HepG2 (cell line): ENCODE data around the gene SERPINA6. TPM values are rescaled to one million over a fixed set of nuclear protein-coding genes. Genes with fewer than 3 reads are reported as not detected.

Experiments
- ATAC-seq: fragments of 200-7000 bp; cut with Tn5 transposase; 3 replicates; pipeline ENCODE4 v1.9.1; 2020; ENCODE audit warnings: mild to moderate bottlenecking, moderate library complexity
- BruUV-seq: library from RNA; stranded (reverse); fragments of 400-500 nt; replicated peaks from 2 replicates; lab custom pipeline; 2021; lab: Mats Ljungman, UMichigan
- CTCF ChIA-PET: fragments of 300-600 bp; formaldehyde crosslinking; extraction: SDS; loops from one replicate; lab custom pipeline; 2021; ENCODE audit warnings: low total read pairs, inconsistent platforms, low intra/inter-chr PET ratio; lab: Yijun Ruan, JAX
- POLR2A ChIA-PET: fragments of 350-600 bp; sonication (Branson Sonifier 250); formaldehyde crosslinking; loops from one replicate; lab custom pipeline; 2020; ENCODE audit warnings: antibody characterized with exemption, inconsistent platforms; lab: Yijun Ruan, JAX
- DNase-seq: peaks from one replicate; pipeline ENCODE4 v3.0.0-alpha.2; 2015; ENCODE audit warnings: low spot score
- FAIRE-seq: peaks from 3 replicates; lab custom pipeline; 2011; peaks lifted over from hg19 to GRCh38; lab: Jason Lieb, UNC
- H2AFZ ChIP-seq: one replicate; pipeline ENCODE4 v1.6.1; 2011; ENCODE audit warnings: low read length, inconsistent platforms
- H3K27ac ChIP-seq: fragments of 300-600 bp; 3 replicates; pipeline ENCODE4 v1.8.0; 2011; ENCODE audit warnings: mixed run types, mild to moderate bottlenecking, mixed read lengths, low read length, inconsistent platforms; ENCODE audit not compliant: insufficient read depth; ENCODE audit errors: extremely low read length
- H3K27me3 ChIP-seq, 2 experiments: fragments of 200-600 bp in 1 of 2; 2 replicates in 1 of 2; 3 replicates in 1 of 2; pipeline versions ENCODE4 v1.6.0 to v1.8.0; 2011; ENCODE audit warnings: low read length in 2 of 2, mild to moderate bottlenecking in 2 of 2, moderate library complexity in 2 of 2, inconsistent platforms in 1 of 2; ENCODE audit not compliant: insufficient read depth in 2 of 2, control insufficient read depth in 1 of 2
- H3K36me3 ChIP-seq, 2 experiments: fragments of 200-600 bp in 1 of 2; replicated peaks in 1 of 2; 2 replicates in 1 of 2; 3 replicates in 1 of 2; pipeline versions ENCODE4 v1.5.1 to v1.8.0; 2011; ENCODE audit warnings: low read length in 2 of 2, inconsistent platforms in 1 of 2; ENCODE audit not compliant: insufficient read depth in 2 of 2, control insufficient read depth in 1 of 2
- H3K4me1 ChIP-seq: 2 replicates; pipeline ENCODE4 v1.5.1; 2012; ENCODE audit warnings: low read length, inconsistent platforms; ENCODE audit not compliant: insufficient read depth
- H3K4me2 ChIP-seq: 2 replicates; pipeline ENCODE4 v1.6.0; 2011; ENCODE audit warnings: low read depth, low read length, inconsistent platforms
- H3K4me3 ChIP-seq, 3 experiments: fragments of 200-600 bp in 1 of 3; sonication (generic), shearing (Covaris generic) in 1 of 3; replicated peaks in 1 of 3; 2 replicates each; pipeline ENCODE4 v1.5.1; 2011 to 2016; ENCODE audit warnings: low read length in 3 of 3, inconsistent platforms in 2 of 3, low read depth in 2 of 3, mild to moderate bottlenecking in 2 of 3, control low read depth in 1 of 3, mixed read lengths in 1 of 3; ENCODE audit not compliant: insufficient read depth in 1 of 3
- H3K79me2 ChIP-seq: one replicate; pipeline ENCODE4 v1.6.1; 2011; ENCODE audit warnings: low read length, inconsistent platforms; ENCODE audit not compliant: insufficient read depth
- H3K9ac ChIP-seq: 2 replicates; pipeline ENCODE4 v1.6.0; 2011; ENCODE audit warnings: mild to moderate bottlenecking, low read depth, low read length, inconsistent platforms; ENCODE audit not compliant: insufficient read depth
- H3K9me3 ChIP-seq: 2 replicates; pipeline ENCODE4 v1.5.1; 2012; ENCODE audit warnings: mild to moderate bottlenecking, low read length
- H4K20me1 ChIP-seq: 2 replicates; pipeline ENCODE4 v1.6.0; 2011; ENCODE audit warnings: inconsistent platforms, mild to moderate bottlenecking, low read length, moderate library complexity; ENCODE audit not compliant: insufficient read depth
- BCLAF1 ChIP-seq: fragments of 450-650 bp; IDR thresholded peaks from 2 replicates; pipeline ENCODE4 v1.6.1; 2017; ENCODE audit warnings: mild to moderate bottlenecking
- HMGA1 ChIP-seq: sonication (generic); formaldehyde crosslinking; conservative IDR thresholded peaks from 2 replicates; pipeline ENCODE4 v1.4.0; 2020; ENCODE audit warnings: missing genetic modification reagents
- SP1 ChIP-seq, 2 experiments: fragments of 450-650 bp in 1 of 2; sonication (generic) in 1 of 2; formaldehyde crosslinking in 1 of 2; IDR thresholded peaks; 2 replicates each; pipeline versions ENCODE4 v1.4.0 to v1.6.1; 2016 to 2020; ENCODE audit warnings: missing genetic modification reagents in 1 of 2
- ZFP37 ChIP-seq: sonication (generic); formaldehyde crosslinking; IDR thresholded peaks from 2 replicates; pipeline ENCODE4 v1.4.0; 2020; ENCODE audit warnings: missing genetic modification reagents, borderline replicate concordance
- ZNF616 ChIP-seq: sonication (generic); formaldehyde crosslinking; IDR thresholded peaks from 2 replicates; pipeline ENCODE4 v1.5.0; 2020; ENCODE audit warnings: low read depth, mild to moderate bottlenecking, missing genetic modification reagents
- ZNF766 ChIP-seq: sonication (generic); formaldehyde crosslinking; IDR thresholded peaks from 2 replicates; pipeline ENCODE4 v1.5.0; 2020; ENCODE audit warnings: missing genetic modification reagents, borderline replicate concordance
- ZNF891 ChIP-seq: sonication (generic); formaldehyde crosslinking; IDR thresholded peaks from 2 replicates; pipeline ENCODE4 v1.5.0; 2020; ENCODE audit warnings: mild to moderate bottlenecking, missing genetic modification reagents
- WGBS: methylation state at CpG from one replicate; pipeline ENCODE4 v1.1.6; 2017; ENCODE audit warnings: low lambda C conversion rate; 5-methylcytosine and 5-hydroxymethylcytosine counted together
- in situ Hi-C: cut with HindIII; loops from 2 replicates; pipeline ENCODE4 v1.10.0; 2017; ENCODE audit warnings: low pct_unique_long_range_greater_than_20kb; ENCODE audit not compliant: extremely low pct_ligation_motif_present
- intact Hi-C: fragments of 100-400 bp; cut with micrococcal nuclease; formaldehyde crosslinking; loops from one replicate; pipeline ENCODE4 v1.10.0; 2022; ENCODE audit not compliant: unreplicated experiment
- polyA plus RNA-seq, 8 experiments: library from polyadenylated mRNA; depleted of rRNA in 3 of 8; stranded (reverse) in 7 of 8; unstranded in 1 of 8; fragments of >200 nt; fragmentation: Illumina TruSeq in 4 of 8; extraction: Trizol in 4 of 8; gene quantifications; 2 replicates each; pipeline versions ENCODE4 v1.2.1 to v1.2.3, GENCODE V29; 2011 to 2016; ENCODE audit warnings: low read depth in 4 of 8, missing spikeins in 1 of 8, mixed read lengths in 1 of 8; ENCODE audit not compliant: insufficient read depth in 1 of 8
- total RNA-seq, 5 experiments: library from RNA; depleted of rRNA; stranded (reverse); fragments of >200 nt; fragmentation: Illumina TruSeq; extraction: Trizol; gene quantifications; 2 replicates each; pipeline ENCODE4 v1.2.3, GENCODE V29; 2016; ENCODE audit warnings: low read depth in 1 of 5

The SERPINA6 gene
- total and polyA plus RNA-seq, 2 of the 13 experiments (the other 11 are each of a cell fraction or from before 2014, with no cell fraction given) = 260 to 333 TPM

- no peak for TF ChIP-seq HMGA1 (CRISPR knock-in tag)
- no peak for TF ChIP-seq ZFP37 (CRISPR knock-in tag)
- TF ChIP-seq BCLAF1 = no peak
- no peak for TF ChIP-seq ZNF891 (CRISPR knock-in tag)
- TF ChIP-seq ZNF616 = no peak
- no peak for TF ChIP-seq SP1 (IDR thresholded peaks at IDR 0.05)
- TF ChIP-seq SP1 (CRISPR knock-in tag; IDR thresholded peaks at IDR 0.05) = no peak
- no peak for TF ChIP-seq ZNF766 (CRISPR knock-in tag)
- DNase-seq (no peak), FAIRE-seq (no peak), ATAC-seq (no peak)
- ChIA-PET POLR2A (interaction anchor here (0.6 to 1.6 kb wide), 3 partner anchors 9 to 26 kb away, joined by 3 to 8 read pairs (median 3); no protein-coding TSS in a partner anchor), CTCF (no interaction called here)
- Histone ChIP-seq H3K4me2 (no peak overlapping the region), H3K27ac (no peak overlapping the region), H2AFZ (no peak overlapping the region), H3K4me3 (no peak overlapping the region), H3K9ac (no peak overlapping the region), H4K20me1 (no peaks in the 10 kb centered on the region), H3K9me3 (no peaks in the 10 kb centered on the region), H3K79me2 (no peaks in the 10 kb centered on the region), H3K27me3 (no peaks in the 10 kb centered on the region), H3K36me3 (no peaks in the 10 kb centered on the region), H3K4me1 (peaks cover 100% of the 10 kb centered on the region)
- 87% methylated on average over 6 of the region's 6 CpGs for WGBS
- in situ Hi-C loops (no loop called here), intact Hi-C loops (loop anchor here (10.0 kb wide), 1 partner anchor 236 kb away; no protein-coding TSS in a partner anchor)
- no TSS peak for BruUV-seq
Measured at GRCh38 chr14:94370524-94370910, 47.4 kb upstream of the SERPINA6 start.
